ENCODE data around the gene GPD1L.

GPD1L gene

DNA sequence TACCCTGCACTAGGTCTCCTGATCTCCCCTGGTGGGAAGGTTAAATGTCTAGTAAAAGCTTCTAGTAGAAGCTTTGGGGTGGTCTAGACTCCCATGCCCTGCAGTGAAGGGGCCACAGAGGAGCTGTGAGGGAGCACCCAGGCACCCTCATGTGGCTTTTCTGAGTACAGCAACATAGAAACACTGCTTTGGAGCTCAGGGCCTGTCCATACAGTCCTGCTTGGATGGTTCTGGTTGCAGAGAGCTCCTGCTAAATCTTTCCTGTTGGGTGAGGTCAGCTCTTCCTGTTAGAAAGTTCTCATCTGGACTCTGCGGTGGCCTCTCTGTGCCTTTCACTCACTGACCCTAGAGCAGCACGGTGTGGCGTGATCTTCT is 47.8 kb downstream of the GPD1L start:
- ChIA-PET POLR2A (no interaction called here), CTCF (interaction anchor here (0.6 to 2.8 kb wide), 9 partner anchors 9 to 385 kb away, joined by 3 to 20 read pairs (median 4); no protein-coding TSS in a partner anchor)
- DNase-seq (ENCODE audit: extremely low spot score), result no peak
- TF ChIP-seq, protein P1, sequence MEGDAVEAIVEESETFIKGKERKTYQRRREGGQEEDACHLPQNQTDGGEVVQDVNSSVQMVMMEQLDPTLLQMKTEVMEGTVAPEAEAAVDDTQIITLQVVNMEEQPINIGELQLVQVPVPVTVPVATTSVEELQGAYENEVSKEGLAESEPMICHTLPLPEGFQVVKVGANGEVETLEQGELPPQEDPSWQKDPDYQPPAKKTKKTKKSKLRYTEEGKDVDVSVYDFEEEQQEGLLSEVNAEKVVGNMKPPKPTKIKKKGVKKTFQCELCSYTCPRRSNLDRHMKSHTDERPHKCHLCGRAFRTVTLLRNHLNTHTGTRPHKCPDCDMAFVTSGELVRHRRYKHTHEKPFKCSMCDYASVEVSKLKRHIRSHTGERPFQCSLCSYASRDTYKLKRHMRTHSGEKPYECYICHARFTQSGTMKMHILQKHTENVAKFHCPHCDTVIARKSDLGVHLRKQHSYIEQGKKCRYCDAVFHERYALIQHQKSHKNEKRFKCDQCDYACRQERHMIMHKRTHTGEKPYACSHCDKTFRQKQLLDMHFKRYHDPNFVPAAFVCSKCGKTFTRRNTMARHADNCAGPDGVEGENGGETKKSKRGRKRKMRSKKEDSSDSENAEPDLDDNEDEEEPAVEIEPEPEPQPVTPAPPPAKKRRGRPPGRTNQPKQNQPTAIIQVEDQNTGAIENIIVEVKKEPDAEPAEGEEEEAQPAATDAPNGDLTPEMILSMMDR (IDR thresholded peaks at IDR 0.05; ENCODE audit: control extremely low read depth, extremely low read depth, low read depth, missing control alignments), result peak; percentile 21

DNA sequence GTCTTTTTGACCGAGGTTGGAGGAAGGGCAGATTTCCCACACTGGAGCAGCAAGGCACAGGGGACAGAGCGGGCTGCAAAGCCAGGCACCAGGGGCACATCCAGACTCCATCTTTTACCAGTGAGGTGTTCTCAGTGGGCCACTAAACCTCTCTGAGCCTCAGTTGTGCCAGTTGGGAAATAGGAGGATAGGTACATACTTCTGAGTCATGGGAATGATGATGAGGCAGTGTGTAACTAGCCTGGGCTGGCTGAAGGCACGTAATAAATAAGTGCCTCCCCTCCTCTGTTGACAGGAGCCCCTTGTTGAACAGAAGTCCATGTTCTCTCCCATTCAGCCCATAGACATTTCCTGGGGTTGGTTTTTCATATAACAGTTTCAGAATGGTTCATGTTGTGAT is 48.7 kb downstream of the GPD1L start:
- DNase-seq (ENCODE audit: extremely low spot score), result no peak
- TF ChIP-seq, protein P1 (IDR thresholded peaks at IDR 0.05; ENCODE audit: control extremely low read depth, extremely low read depth, low read depth, missing control alignments), result no peak
- ChIA-PET POLR2A (no interaction called here), CTCF (interaction anchor here (1.1 to 2.8 kb wide), 3 partner anchors 20 to 22 kb away, joined by 3 to 12 read pairs (median 4); no protein-coding TSS in a partner anchor)

DNA sequence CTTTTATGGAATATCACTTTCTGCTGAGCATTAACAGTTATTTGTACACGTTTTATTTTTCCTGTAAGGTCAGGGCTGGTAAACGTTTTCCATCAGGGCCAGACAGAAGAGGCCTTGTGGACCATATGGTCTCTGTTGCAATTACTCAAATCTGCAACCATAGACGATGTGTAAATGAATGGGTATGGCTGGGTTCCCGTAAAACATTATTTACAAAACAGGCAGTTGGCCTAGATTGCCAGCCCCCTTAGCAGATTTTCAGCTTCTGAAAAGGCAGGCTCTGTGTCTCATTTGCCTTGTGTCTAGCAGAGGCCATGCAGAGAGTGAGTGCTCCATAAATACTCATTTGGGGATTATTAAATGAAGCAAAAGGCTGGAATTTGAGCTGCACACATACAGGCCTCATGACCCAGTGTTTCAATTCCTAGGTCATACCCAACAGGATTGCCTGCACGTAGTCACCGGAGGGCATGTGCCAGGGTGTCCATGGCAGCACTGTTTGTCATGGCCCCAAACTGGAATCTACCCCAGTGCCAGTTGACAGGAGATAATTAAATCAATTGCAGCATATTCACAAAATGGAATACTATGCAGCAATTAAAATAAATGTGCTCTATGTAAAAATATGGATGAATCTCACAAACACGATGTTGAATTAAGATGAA is 51.3 kb downstream of the GPD1L start:
- TF ChIP-seq, protein P1 (IDR thresholded peaks at IDR 0.05; ENCODE audit: control extremely low read depth, extremely low read depth, low read depth, missing control alignments), result no peak
- no peak for DNase-seq (ENCODE audit: extremely low spot score)
- ChIA-PET POLR2A (no interaction called here), CTCF (interaction anchor here (1.3 to 2.1 kb wide), 3 partner anchors 13 to 20 kb away, joined by 4 to 7 read pairs (median 7); no protein-coding TSS in a partner anchor)

DNA sequence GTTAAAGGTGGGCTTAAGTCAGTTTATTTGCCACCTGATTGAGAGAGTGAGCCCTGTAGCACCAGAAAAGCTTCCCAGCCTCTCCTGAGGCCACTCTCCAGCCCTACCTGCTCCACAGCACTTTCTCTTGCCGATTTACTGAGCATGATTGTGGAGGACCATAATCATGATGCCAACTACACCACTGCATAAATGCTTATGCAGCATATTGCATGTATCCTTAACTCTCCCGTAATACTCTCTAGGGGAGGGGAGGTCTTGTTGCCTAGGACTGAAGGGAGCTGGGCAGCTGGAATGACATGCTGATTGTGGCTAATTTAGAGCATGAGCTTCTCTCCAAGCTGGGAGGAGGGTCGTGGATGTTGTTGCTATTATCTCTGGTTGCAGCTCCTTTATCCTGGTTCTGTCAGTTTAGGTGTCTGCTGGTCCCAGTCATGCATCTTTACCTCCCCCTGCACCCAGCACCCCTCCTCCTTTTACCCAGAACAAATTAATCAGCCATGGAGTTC is 54.3 kb downstream of the GPD1L start:
- no peak for DNase-seq (ENCODE audit: extremely low spot score)
- ChIA-PET POLR2A (no interaction called here), CTCF (interaction anchor here (4.3 kb wide), 1 partner anchor 16 kb away, joined by 26 read pairs; no protein-coding TSS in a partner anchor)
- TF ChIP-seq, protein P1 (IDR thresholded peaks at IDR 0.05; ENCODE audit: control extremely low read depth, extremely low read depth, low read depth, missing control alignments), result no peak

DNA sequence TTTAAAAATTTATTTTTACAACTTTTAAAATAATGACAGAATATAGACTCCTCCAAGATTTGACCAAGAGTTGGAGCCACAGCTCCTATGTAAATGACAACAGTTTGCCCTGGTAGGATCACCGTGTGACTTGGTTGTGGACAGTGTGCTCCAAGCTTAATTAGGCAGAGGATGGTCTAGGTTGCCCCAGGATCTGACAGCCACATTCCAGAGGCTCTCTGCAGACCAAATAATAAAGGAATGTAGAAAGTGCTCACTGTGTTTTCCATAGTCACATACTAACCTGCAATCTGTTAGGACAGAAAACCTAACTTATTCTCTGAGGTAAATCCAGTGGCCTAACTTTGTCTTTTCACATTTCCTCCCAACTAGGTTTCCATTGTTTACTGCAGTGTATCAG is 59.0 kb downstream of the GPD1L start:
- TF ChIP-seq, protein P1 (IDR thresholded peaks at IDR 0.05; ENCODE audit: control extremely low read depth, extremely low read depth, low read depth, missing control alignments), result no peak
- ChIA-PET CTCF (interaction anchor here (0.9 to 1.7 kb wide), 2 partner anchors 10 to 15 kb away, joined by 4 to 5 read pairs; no protein-coding TSS in a partner anchor), POLR2A (no interaction called here)
- no peak for DNase-seq (ENCODE audit: extremely low spot score)

DNA sequence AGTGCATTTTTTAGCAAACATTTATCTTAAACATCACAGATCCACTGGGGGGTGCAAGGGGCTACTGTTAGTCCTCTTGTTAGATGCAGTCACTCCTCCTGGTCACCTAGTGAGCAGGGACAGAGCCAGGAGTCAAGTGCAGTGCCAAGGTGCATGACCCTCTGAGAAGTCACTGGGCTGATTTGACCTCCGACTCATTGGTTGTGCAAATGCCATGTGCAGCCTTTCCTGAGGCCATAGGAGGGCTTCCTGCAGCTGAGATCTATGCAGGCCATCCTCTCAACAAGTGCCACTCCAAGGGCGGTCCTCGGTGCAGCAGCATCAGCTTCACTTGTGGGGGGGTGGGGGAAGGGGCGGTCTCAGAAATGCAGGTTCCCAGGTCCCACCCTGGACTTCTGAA is 60.2 kb downstream of the GPD1L start:
- POLR2A ChIA-PET, result no interaction called here
- TF ChIP-seq, protein P1 (IDR thresholded peaks at IDR 0.05; ENCODE audit: control extremely low read depth, extremely low read depth, low read depth, missing control alignments), result no peak
- DNase-seq (ENCODE audit: extremely low spot score), result no peak
- CTCF ChIA-PET, result interaction anchor here (0.9 kb wide), 1 partner anchor 9 kb away, joined by 3 read pairs; no protein-coding TSS in a partner anchor

All from GM10248 (cell line).